H1 (cell line): ENCODE results near the gene C17orf114.

ENCODE experiments used
- CTCF ChIA-PET: fragments of 300-600 bp; sonication (Branson Sonifier 250); formaldehyde crosslinking; loops from one replicate; lab custom pipeline; 2021; ENCODE audit not compliant: partially characterized antibody; lab: Charles Lee
- POLR2A ChIA-PET: fragments of 300-600 bp; sonication (Branson Sonifier 250); formaldehyde crosslinking; loops from one replicate; lab custom pipeline; 2021; ENCODE audit warnings: inconsistent platforms; ENCODE audit not compliant: partially characterized antibody; lab: Charles Lee
- DNase-seq, 2 experiments: peaks; one replicate each; pipeline versions ENCODE4 v3.0.0 to v3.0.0-alpha.2; 2010 to 2022; ENCODE audit warnings: low spot score in 2 of 2, low read depth in 1 of 2, mixed read lengths in 1 of 2
- FAIRE-seq: peaks from 2 replicates; lab custom pipeline; 2011; peaks lifted over from hg19 to GRCh38; lab: Jason Lieb, UNC
- H2AFZ ChIP-seq: 2 replicates; pipeline ENCODE4 v1.8.1; 2012; ENCODE audit warnings: low read length, inconsistent platforms
- H2AK5ac ChIP-seq: 2 replicates; pipeline ENCODE4 v1.6.1; 2013; ENCODE audit warnings: low read depth, low read length
- H2BK120ac ChIP-seq: replicated peaks from 2 replicates; pipeline ENCODE3; 2013; ENCODE audit warnings: low read depth, low read length, inconsistent platforms
- H2BK12ac ChIP-seq: 2 replicates; pipeline ENCODE4 v1.6.1; 2013; ENCODE audit warnings: low read depth, low read length
- H2BK15ac ChIP-seq: 2 replicates; pipeline ENCODE4 v1.6.1; 2013; ENCODE audit warnings: low read length
- H2BK20ac ChIP-seq: 2 replicates; pipeline ENCODE4 v1.6.1; 2013; ENCODE audit warnings: low read length
- H2BK5ac ChIP-seq: 2 replicates; pipeline ENCODE4 v1.6.1; 2013; ENCODE audit warnings: low read depth, low read length
- H3K14ac ChIP-seq: 2 replicates; pipeline ENCODE4 v1.6.1; 2013; ENCODE audit warnings: inconsistent platforms; ENCODE audit not compliant: insufficient read length
- H3K18ac ChIP-seq: 2 replicates; pipeline ENCODE4 v1.6.1; 2013; ENCODE audit warnings: low read length; ENCODE audit errors: extremely low read depth
- H3K23ac ChIP-seq: 2 replicates; pipeline ENCODE4 v1.6.1; 2013; ENCODE audit warnings: inconsistent platforms; ENCODE audit not compliant: insufficient read length
- H3K23me2 ChIP-seq: 2 replicates; pipeline ENCODE4 v1.6.1; 2013; ENCODE audit warnings: low read depth, low read length
- H3K27ac ChIP-seq: 2 replicates; pipeline ENCODE4 v1.6.1; 2011; ENCODE audit warnings: low read depth, low read length, inconsistent platforms
- H3K27me3 ChIP-seq, 4 experiments: replicated peaks in 1 of 4; 1 replicate in 1 of 4; 2 replicates in 3 of 4; pipeline versions ENCODE4 v1.6.1 to v1.8.1; 2011 to 2013; ENCODE audit warnings: low read length in 3 of 4, mild to moderate bottlenecking in 3 of 4, inconsistent platforms in 2 of 4, mixed read lengths in 2 of 4, moderate library complexity in 1 of 4; ENCODE audit not compliant: control insufficient read depth in 3 of 4, insufficient read depth in 3 of 4; ENCODE audit errors: extremely low read depth in 1 of 4
- H3K36me3 ChIP-seq, 4 experiments: 2 replicates each; pipeline versions ENCODE4 v1.6.1 to v1.8.1; 2011 to 2013; ENCODE audit warnings: mild to moderate bottlenecking in 4 of 4, low read length in 3 of 4, moderate library complexity in 2 of 4, control low read depth in 1 of 4, inconsistent platforms in 1 of 4; ENCODE audit not compliant: insufficient read depth in 4 of 4, control insufficient read depth in 2 of 4
- H3K4ac ChIP-seq: replicated peaks from 2 replicates; pipeline ENCODE3; 2013; ENCODE audit warnings: low read length, low read depth, mixed read lengths, inconsistent platforms; ENCODE audit not compliant: insufficient read length
- H3K4me1 ChIP-seq, 4 experiments: replicated peaks in 1 of 4; 1 replicate in 1 of 4; 2 replicates in 3 of 4; pipeline versions ENCODE4 v1.6.1 to v1.8.1; 2011 to 2013; ENCODE audit warnings: low read length in 3 of 4, inconsistent platforms in 2 of 4, mixed read lengths in 1 of 4; ENCODE audit not compliant: insufficient read depth in 4 of 4, control insufficient read depth in 3 of 4
- H3K4me2 ChIP-seq, 2 experiments: 2 replicates each; pipeline versions ENCODE4 v1.6.1 to v1.8.1; 2011 to 2013; ENCODE audit warnings: low read depth in 2 of 2, low read length in 2 of 2, control low read depth in 1 of 2, inconsistent platforms in 1 of 2, mild to moderate bottlenecking in 1 of 2; ENCODE audit not compliant: insufficient read depth in 1 of 2
- H3K4me3 ChIP-seq, 4 experiments: fragments of 200-600, 300-600 bp in 1 of 4; sonication (generic), shearing (Covaris generic), sonication (Bioruptor Twin) in 1 of 4; 2 replicates each; pipeline versions ENCODE4 v1.5.1 to v1.8.1; 2011 to 2016; ENCODE audit warnings: low read length in 4 of 4, low read depth in 3 of 4, control low read depth in 2 of 4, inconsistent platforms in 2 of 4, mild to moderate bottlenecking in 2 of 4, mixed read lengths in 1 of 4, moderate library complexity in 1 of 4; ENCODE audit not compliant: insufficient read depth in 2 of 4; ENCODE audit errors: extremely low read depth in 1 of 4
- H3K56ac ChIP-seq: replicated peaks from 2 replicates; pipeline ENCODE3; 2013; ENCODE audit warnings: low read depth, mild to moderate bottlenecking, mixed read lengths, low read length, inconsistent platforms; ENCODE audit not compliant: insufficient read length
- H3K79me1 ChIP-seq: 2 replicates; pipeline ENCODE4 v1.6.1; 2013; ENCODE audit warnings: low read depth, low read length, control low read depth
- H3K79me2 ChIP-seq, 2 experiments: 2 replicates each; pipeline versions ENCODE4 v1.6.1 to v1.8.1; 2012 to 2013; ENCODE audit warnings: low read length in 2 of 2, mild to moderate bottlenecking in 2 of 2, inconsistent platforms in 1 of 2; ENCODE audit not compliant: insufficient read depth in 2 of 2, control insufficient read depth in 1 of 2
- H3K9ac ChIP-seq, 4 experiments: replicated peaks in 1 of 4; 1 replicate in 1 of 4; 2 replicates in 3 of 4; pipeline versions ENCODE4 v1.6.1 to v1.8.1; 2011 to 2013; ENCODE audit warnings: low read depth in 3 of 4, low read length in 3 of 4, control low read depth in 2 of 4, mild to moderate bottlenecking in 2 of 4, moderate library complexity in 2 of 4, inconsistent platforms in 1 of 4; ENCODE audit errors: extremely low read depth in 1 of 4
- H3K9me3 ChIP-seq, 2 experiments: 2 replicates each; pipeline versions ENCODE4 v1.6.1 to v1.8.1; 2012 to 2013; ENCODE audit warnings: mild to moderate bottlenecking in 2 of 2, moderate library complexity in 2 of 2, control low read depth in 1 of 2, inconsistent platforms in 1 of 2, low read depth in 1 of 2, low read length in 1 of 2, mixed read lengths in 1 of 2; ENCODE audit not compliant: insufficient read depth in 2 of 2
- H4K20me1 ChIP-seq, 2 experiments: replicated peaks in 1 of 2; 2 replicates each; pipeline versions ENCODE3 to v1.8.1; 2011 to 2013; ENCODE audit warnings: inconsistent platforms in 2 of 2, low read length in 2 of 2, mild to moderate bottlenecking in 1 of 2; ENCODE audit not compliant: insufficient read depth in 2 of 2, control insufficient read depth in 1 of 2
- H4K5ac ChIP-seq: 2 replicates; pipeline ENCODE4 v1.6.1; 2013; ENCODE audit warnings: low read length, low read depth, mixed read lengths, inconsistent platforms; ENCODE audit not compliant: insufficient read length
- H4K8ac ChIP-seq: 2 replicates; pipeline ENCODE4 v1.8.0; 2013; ENCODE audit warnings: mild to moderate bottlenecking, moderate library complexity, low read length, inconsistent platforms; ENCODE audit not compliant: insufficient read depth; ENCODE audit errors: extremely low read depth
- H4K91ac ChIP-seq: replicated peaks from 2 replicates; pipeline ENCODE3; 2013; ENCODE audit warnings: low read length, mixed read lengths, inconsistent platforms; ENCODE audit not compliant: insufficient read length
- CBX8 ChIP-seq: fragments of 300-800, 300-1000 bp; sonication (generic); IDR thresholded peaks from 2 replicates; pipeline ENCODE4 v1.7.1; 2016; ENCODE audit warnings: low read depth, low read length, borderline replicate concordance
- CHD2 ChIP-seq: IDR thresholded peaks from 2 replicates; pipeline ENCODE4 v1.6.1; 2012; ENCODE audit warnings: low read length, improper control_type of control experiment
- CTBP2 ChIP-seq: IDR thresholded peaks from 2 replicates; pipeline ENCODE4 v1.7.0; 2011; ENCODE audit warnings: borderline replicate concordance, mild to moderate bottlenecking, moderate library complexity, mixed read lengths, low read length; ENCODE audit not compliant: insufficient read depth, insufficient read length
- EGR1 ChIP-seq: IDR thresholded peaks from 2 replicates; pipeline ENCODE4 v1.6.1; 2011; ENCODE audit warnings: low read depth, low read length, borderline replicate concordance
- SIN3A ChIP-seq, 2 experiments: IDR thresholded peaks in 1 of 2; conservative IDR thresholded peaks in 1 of 2; 2 replicates each; pipeline ENCODE4 v1.6.1; 2011 to 2012; ENCODE audit warnings: low read length in 2 of 2, improper control_type of control experiment in 1 of 2, low read depth in 1 of 2, mild to moderate bottlenecking in 1 of 2
- SIRT6 ChIP-seq: IDR thresholded peaks from one replicate; pipeline ENCODE4 v1.7.1; 2012; ENCODE audit warnings: low read length, inconsistent platforms
- SIX5 ChIP-seq: IDR thresholded peaks from 2 replicates; pipeline ENCODE4 v1.6.1; 2011; ENCODE audit warnings: mild to moderate bottlenecking, low read depth, low read length
- SP4 ChIP-seq: IDR thresholded peaks from 2 replicates; pipeline ENCODE4 v1.6.1; 2012; ENCODE audit warnings: low read length, inconsistent platforms
- TCF12 ChIP-seq: IDR thresholded peaks from 2 replicates; pipeline ENCODE4 v1.6.1; 2011; ENCODE audit warnings: low read depth, mild to moderate bottlenecking, low read length
- YY1 ChIP-seq: IDR thresholded peaks from 2 replicates; pipeline ENCODE4 v1.6.1; 2011; ENCODE audit warnings: low read depth, mild to moderate bottlenecking, low read length
- WGBS, 2 experiments: shearing (Covaris generic) in 1 of 2; methylation state at CpG; one replicate each; pipeline versions ENCODE4 v1.1.6 to v1.1.7; 2013 to 2015; ENCODE audit warnings: low lambda C conversion rate in 2 of 2, mixed read lengths in 2 of 2, inconsistent platforms in 1 of 2, low coverage in 1 of 2, missing lambda C conversion rate in 1 of 2; ENCODE audit not compliant: insufficient replicate concordance in 2 of 2, insufficient coverage in 1 of 2, insufficient read length in 1 of 2; ENCODE audit errors: extremely low coverage in 1 of 2, missing lambda C conversion rate in 1 of 2; 5-methylcytosine and 5-hydroxymethylcytosine counted together
- TF ChIP-seq, protein P1 (sequence below), 3 experiments: IDR thresholded peaks; 1 replicate in 2 of 3; 2 replicates in 1 of 3; pipeline versions ENCODE4 v1.5.1 to v1.6.1; 2011; ENCODE audit warnings: low read length in 3 of 3, mild to moderate bottlenecking in 3 of 3, inconsistent platforms in 2 of 3, low read depth in 1 of 3, moderate library complexity in 1 of 3; ENCODE audit not compliant: insufficient read depth in 1 of 3; ENCODE audit errors: control extremely low read depth in 1 of 3

The C17orf114 gene

DNA sequence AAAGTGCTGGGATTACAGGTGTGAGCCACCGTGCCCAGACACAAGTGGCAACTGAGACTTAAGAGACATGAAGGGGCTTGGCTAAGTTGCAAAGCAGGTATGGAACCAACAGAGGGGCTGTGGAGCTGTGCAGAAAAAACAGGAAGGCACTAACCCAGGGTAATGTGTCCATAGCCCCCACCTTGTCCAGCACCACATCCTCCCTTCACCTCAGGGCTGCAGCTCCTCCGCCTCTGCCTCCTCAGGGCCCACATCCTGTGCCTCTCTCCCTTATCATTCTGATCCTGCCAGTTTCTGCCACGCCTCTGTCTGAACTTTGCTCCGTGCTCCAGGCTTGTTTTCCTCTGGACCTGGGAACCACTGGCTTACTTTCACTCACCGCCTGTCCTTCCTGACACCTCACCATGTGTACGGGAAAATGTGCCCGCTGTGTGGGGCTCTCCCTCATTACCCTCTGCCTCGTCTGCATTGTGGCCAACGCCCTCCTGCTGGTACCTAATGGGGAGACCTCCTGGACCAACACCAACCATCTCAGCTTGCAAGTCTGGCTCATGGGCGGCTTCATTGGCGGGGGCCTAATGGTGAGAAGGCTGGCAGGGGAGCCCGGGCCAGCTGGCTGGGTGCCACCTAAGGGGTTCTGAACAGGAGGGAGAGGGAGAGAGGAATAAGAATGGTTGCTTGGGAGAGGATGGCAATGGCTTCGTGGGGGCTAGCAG is 30.5 kb downstream of the C17orf114 start, which contains the start of gene TM4SF5:
Gene TM4SF5, plus strand, starts transcription at position 368 of the 716 bp plus-strand sequence. Its CDS starts 37 bp downstream, at position 405.
- no peak within 1 kb of the TSS for H3K4me2 ChIP-seq
- H3K14ac ChIP-seq, result no peak within 1 kb of the TSS
- H3K36me3 ChIP-seq, result no peaks in the 10 kb centered on the region
- H3K9ac ChIP-seq, result no peak within 1 kb of the TSS
- no peak within 1 kb of the TSS for H2BK20ac ChIP-seq
- no peaks in the 10 kb centered on the region for H3K27me3 ChIP-seq
- H3K4ac ChIP-seq, result no peak within 1 kb of the TSS
- H3K23ac ChIP-seq, result no peak within 1 kb of the TSS
- no peak within 1 kb of the TSS for H3K18ac ChIP-seq
- H3K4me3 ChIP-seq, result no peak within 1 kb of the TSS
- no peak within 1 kb of the TSS for H2AK5ac ChIP-seq
- DNase-seq (no peak), FAIRE-seq (no peak)
- no peak within 1 kb of the TSS for H4K91ac ChIP-seq
- H3K79me1 ChIP-seq, result no peaks in the 10 kb centered on the region; the same call in 1 of the 2 replicates
- H3K9me3 ChIP-seq, result no peaks in the 10 kb centered on the region
- no peak within 1 kb of the TSS for H4K5ac ChIP-seq
- no peak within 1 kb of the TSS for H3K27ac ChIP-seq
- no peak within 1 kb of the TSS for H2BK12ac ChIP-seq
- 85% methylated on average over 12 of the region's 13 CpGs; no CpG with 5 or more reads in 1 of the 2 experiments for WGBS, 2 experiments
- no peak within 1 kb of the TSS for H3K56ac ChIP-seq
- H2AFZ ChIP-seq, result no peak within 1 kb of the TSS
- no peaks in the 10 kb centered on the region for H3K4me1 ChIP-seq
- H2BK5ac ChIP-seq, result no peak within 1 kb of the TSS
- no peaks in the 10 kb centered on the region for H4K20me1 ChIP-seq
- no peak within 1 kb of the TSS for H4K8ac ChIP-seq
- H2BK15ac ChIP-seq, result no peak within 1 kb of the TSS
- no peaks in the 10 kb centered on the region for H3K79me2 ChIP-seq
- CTCF ChIA-PET, result interaction anchor here (1.2 to 2.2 kb wide), 3 partner anchors 16 to 32 kb away, joined by 3 to 6 read pairs (median 4); partner anchors contain the start of gene GLTPD2
- POLR2A ChIA-PET, result interaction anchor here (0.9 to 1.1 kb wide), 2 partner anchors 15 to 26 kb away, joined by 3 to 5 read pairs; partner anchors contain the start of gene VMO1
- no peak within 1 kb of the TSS for H2BK120ac ChIP-seq
- H3K23me2 ChIP-seq, result no peaks in the 10 kb centered on the region; the same call in 1 of the 2 replicates
- TF ChIP-seq SIX5 (no peak), CHD2 (no peak), EGR1 (no peak), CBX8 (no peak), YY1 (no peak), TCF12 (no peak), SIRT6 (no peak), SIN3A (conservative IDR thresholded peaks at IDR 0.05 in 1 of 2, IDR thresholded peaks at IDR 0.05 in 1 of 2; ENCODE audit: low read depth in 1 of 2, low read length in 2 of 2) (no peak), CTBP2 (no peak), SP4 (no peak)
- TF ChIP-seq, protein P1, sequence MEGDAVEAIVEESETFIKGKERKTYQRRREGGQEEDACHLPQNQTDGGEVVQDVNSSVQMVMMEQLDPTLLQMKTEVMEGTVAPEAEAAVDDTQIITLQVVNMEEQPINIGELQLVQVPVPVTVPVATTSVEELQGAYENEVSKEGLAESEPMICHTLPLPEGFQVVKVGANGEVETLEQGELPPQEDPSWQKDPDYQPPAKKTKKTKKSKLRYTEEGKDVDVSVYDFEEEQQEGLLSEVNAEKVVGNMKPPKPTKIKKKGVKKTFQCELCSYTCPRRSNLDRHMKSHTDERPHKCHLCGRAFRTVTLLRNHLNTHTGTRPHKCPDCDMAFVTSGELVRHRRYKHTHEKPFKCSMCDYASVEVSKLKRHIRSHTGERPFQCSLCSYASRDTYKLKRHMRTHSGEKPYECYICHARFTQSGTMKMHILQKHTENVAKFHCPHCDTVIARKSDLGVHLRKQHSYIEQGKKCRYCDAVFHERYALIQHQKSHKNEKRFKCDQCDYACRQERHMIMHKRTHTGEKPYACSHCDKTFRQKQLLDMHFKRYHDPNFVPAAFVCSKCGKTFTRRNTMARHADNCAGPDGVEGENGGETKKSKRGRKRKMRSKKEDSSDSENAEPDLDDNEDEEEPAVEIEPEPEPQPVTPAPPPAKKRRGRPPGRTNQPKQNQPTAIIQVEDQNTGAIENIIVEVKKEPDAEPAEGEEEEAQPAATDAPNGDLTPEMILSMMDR (IDR thresholded peaks at IDR 0.05; ENCODE audit: control extremely low read depth in 1 of 3, insufficient read depth in 1 of 3, low read depth in 1 of 3, low read length in 3 of 3), result no peak
